Omental fat pad (tissue), 4 donors: ENCODE results near the gene POU5F1. TPM values are rescaled to one million over a fixed set of nuclear protein-coding genes. Genes with fewer than 3 reads are reported as not detected.
"Not testable (repeated sequence)": the region's sequence is repeated elsewhere in the genome, so short reads cannot be mapped to it uniquely, and the experiment has no call there.

Experiments
- ATAC-seq: fragments of 150-250 bp; one replicate; pipeline ENCODE4 v1.9.1; 2016; ENCODE audit warnings: mild to moderate bottlenecking, moderate library complexity; ENCODE audit not compliant: low FRiP score
- DNase-seq: peaks from one replicate; pipeline ENCODE4 v3.0.0-alpha.2; 2019; ENCODE audit warnings: low spot score
- CTCF ChIP-seq, 3 donors: fragments of 450-650 bp; IDR thresholded peaks; one replicate each; pipeline ENCODE4 v1.5.1; 2016 to 2017; ENCODE audit warnings: antibody characterized with exemption in 3 of 3, mild to moderate bottlenecking in 3 of 3, moderate library complexity in 2 of 3
- total RNA-seq, 4 donors: library from RNA; depleted of rRNA; stranded (reverse); fragments of >200 nt; gene quantifications; one replicate each; pipeline ENCODE4 v1.1.0, GENCODE V29; 2016

POU5F1 gene
- total RNA-seq, 4 donors from 2014 or later: 0.37 to 2.4 (median 1.3) TPM; not detected in 1

- no peak for TF ChIP-seq CTCF (IDR thresholded peaks at IDR 0.05)
- DNase-seq (no peak), ATAC-seq (no peak)
These were observed 4.5 kb downstream of the POU5F1 start for GRCh38 chr6:31165986-31166385.

- not testable (repeated sequence) for ATAC-seq, DNase-seq
These were observed 5.2 kb downstream of the POU5F1 start for GRCh38 chr6:31165064-31165832.

- not testable (repeated sequence) for DNase-seq, ATAC-seq
These were observed 5.9 kb downstream of the POU5F1 start for GRCh38 chr6:31164475-31165063.

GRCh38 chr6:31163922-31164321, 6.6 kb downstream of the POU5F1 start:
- no peak for DNase-seq
- no peak for TF ChIP-seq CTCF (IDR thresholded peaks at IDR 0.05)
- no peak for ATAC-seq

GRCh38 chr6:31162463-31163165, 7.9 kb downstream of the POU5F1 start:
- TF ChIP-seq CTCF (IDR thresholded peaks at IDR 0.05): no peak
- DNase-seq (no peak), ATAC-seq (no peak)

GRCh38 chr6:31161216-31162126, 9.0 kb downstream of the POU5F1 start:
- ATAC-seq (no peak), DNase-seq (no peak)
- TF ChIP-seq CTCF (IDR thresholded peaks at IDR 0.05): no peak

- DNase-seq: no peak
- no peak for ATAC-seq
- TF ChIP-seq CTCF (IDR thresholded peaks at IDR 0.05): no peak
These were observed 11.3 kb downstream of the POU5F1 start for GRCh38 chr6:31158863-31159855.
